GM23338 (cell line): ENCODE data around the gene ELL2. TPM values are rescaled to one million over a fixed set of nuclear protein-coding genes. Genes with fewer than 3 reads are reported as not detected.

Source experiments
- ATAC-seq: fragments of 200-7000 bp; cut with Tn5 transposase; 3 replicates; pipeline ENCODE4 v1.9.1; 2020
- DNase-seq: peaks from one replicate; pipeline ENCODE4 v3.0.0-alpha.2; 2015; ENCODE audit warnings: low spot score
- H2AFZ ChIP-seq: fragments of 200-600 bp; sonication (generic); 2 replicates; pipeline ENCODE4 v1.8.0; 2016; ENCODE audit warnings: antibody characterized with exemption, mild to moderate bottlenecking, moderate library complexity
- H3F3A ChIP-seq: fragments of 200-600 bp; sonication (generic); replicated peaks from 2 replicates; pipeline ENCODE4 v1.8.0; 2017; ENCODE audit warnings: antibody characterized with exemption, mixed run types, low read depth
- H3K27ac ChIP-seq: fragments of 200-600 bp; sonication (generic); 2 replicates; pipeline ENCODE4 v1.6.1; 2016; ENCODE audit warnings: low read depth
- H3K27me3 ChIP-seq: fragments of 200-600 bp; sonication (generic); 2 replicates; pipeline ENCODE4 v1.8.0; 2016; ENCODE audit warnings: mild to moderate bottlenecking, mixed run types, moderate library complexity; ENCODE audit not compliant: insufficient read depth
- H3K36me3 ChIP-seq: fragments of 200-600 bp; sonication (generic); 2 replicates; pipeline ENCODE4 v1.8.0; 2016; ENCODE audit warnings: mild to moderate bottlenecking; ENCODE audit not compliant: insufficient read depth
- H3K4me1 ChIP-seq: fragments of 200-600 bp; sonication (generic); 2 replicates; pipeline ENCODE4 v1.8.0; 2016; ENCODE audit warnings: mild to moderate bottlenecking, moderate library complexity; ENCODE audit not compliant: insufficient read depth
- H3K4me2 ChIP-seq: fragments of 200-600 bp; sonication (generic); 2 replicates; pipeline ENCODE4 v1.7.1; 2017; ENCODE audit warnings: mixed run types
- H3K4me3 ChIP-seq: fragments of 200-600 bp; sonication (generic); 2 replicates; pipeline ENCODE4 v1.6.1; 2016; ENCODE audit warnings: mixed run types
- H3K79me2 ChIP-seq: fragments of 200-600 bp; sonication (generic); replicated peaks from 2 replicates; pipeline ENCODE4 v1.8.0; 2017; ENCODE audit warnings: mild to moderate bottlenecking; ENCODE audit not compliant: insufficient read depth
- H3K9me2 ChIP-seq: fragments of 200-600 bp; sonication (generic); 2 replicates; pipeline ENCODE4 v1.8.0; 2017; ENCODE audit not compliant: insufficient read depth
- H4K20me1 ChIP-seq: fragments of 200-600 bp; sonication (generic); replicated peaks from 2 replicates; pipeline ENCODE4 v1.8.0; 2017; ENCODE audit warnings: mild to moderate bottlenecking; ENCODE audit not compliant: insufficient read depth
- H3K27ac Mint-ChIP-seq: 2 replicates; pipeline ENCODE4 v1.8.0; 2020; ENCODE audit warnings: inconsistent platforms, mild to moderate bottlenecking, moderate library complexity, mixed read lengths
- H3K27me3 Mint-ChIP-seq: 3 replicates; pipeline ENCODE4 v1.8.0; 2022; ENCODE audit warnings: low read depth, mild to moderate bottlenecking, moderate library complexity, mixed read lengths, inconsistent platforms; ENCODE audit not compliant: insufficient read depth, poor library complexity
- H3K36me3 Mint-ChIP-seq: 3 replicates; pipeline ENCODE4 v1.8.0; 2021; ENCODE audit warnings: low read depth, mild to moderate bottlenecking, inconsistent platforms, moderate library complexity, mixed read lengths
- H3K4me1 Mint-ChIP-seq: 3 replicates; pipeline ENCODE4 v1.8.0; 2020; ENCODE audit warnings: mild to moderate bottlenecking, inconsistent platforms, mixed read lengths
- H3K4me3 Mint-ChIP-seq: 3 replicates; pipeline ENCODE4 v1.8.0; 2021; ENCODE audit warnings: moderate library complexity, mild to moderate bottlenecking, inconsistent platforms, mixed read lengths
- H3K9me3 Mint-ChIP-seq: 3 replicates; pipeline ENCODE4 v1.8.0; 2020; ENCODE audit warnings: moderate library complexity, mild to moderate bottlenecking, inconsistent platforms, mixed read lengths
- CREB1 ChIP-seq: fragments of 250-450 bp; sonication (Bioruptor Pico); IDR thresholded peaks from 2 replicates; pipeline ENCODE4 v1.5.0; 2020; ENCODE audit warnings: low read depth, mild to moderate bottlenecking, moderate library complexity
- CTCF ChIP-seq, 2 experiments: fragments of 200-600 bp in 1 of 2; sonication (generic) in 1 of 2; conservative IDR thresholded peaks; 2 replicates each; pipeline versions ENCODE4 v1.5.1 to v1.6.1; 2016 to 2017; ENCODE audit warnings: antibody characterized with exemption in 2 of 2, low read depth in 2 of 2, mild to moderate bottlenecking in 2 of 2, moderate library complexity in 1 of 2
- EZH2 ChIP-seq: fragments of 200-600 bp; sonication (generic); IDR thresholded peaks from one replicate; pipeline ENCODE4 v1.8.0; 2017; ENCODE audit warnings: antibody characterized with exemption, mild to moderate bottlenecking, low read depth; ENCODE audit not compliant: unreplicated experiment
- EZH2phosphoT487 ChIP-seq: fragments of 200-600 bp; sonication (generic); IDR thresholded peaks from one replicate; pipeline ENCODE4 v1.8.1; 2018; ENCODE audit warnings: antibody characterized with exemption; ENCODE audit not compliant: unreplicated experiment
- JUNB ChIP-seq: IDR thresholded peaks from one replicate; pipeline ENCODE4 v1.6.1; 2016; ENCODE audit warnings: antibody characterized with exemption; ENCODE audit not compliant: unreplicated experiment
- NANOG ChIP-seq: IDR thresholded peaks from 2 replicates; pipeline ENCODE4 v1.6.1; 2016; ENCODE audit warnings: antibody characterized with exemption, borderline replicate concordance
- POLR2AphosphoS5 ChIP-seq: IDR thresholded peaks from 2 replicates; pipeline ENCODE4 v1.6.1; 2016; ENCODE audit warnings: antibody characterized with exemption, low read depth
- REST ChIP-seq: IDR thresholded peaks from one replicate; pipeline ENCODE4 v1.6.1; 2018; ENCODE audit warnings: antibody characterized with exemption; ENCODE audit not compliant: unreplicated experiment
- STAT1 ChIP-seq: IDR thresholded peaks from one replicate; pipeline ENCODE4 v1.6.1; 2016; ENCODE audit warnings: antibody characterized with exemption; ENCODE audit not compliant: unreplicated experiment
- ZNF331 ChIP-seq: fragments of 250-450 bp; sonication (Bioruptor Pico); IDR thresholded peaks from 2 replicates; pipeline ENCODE4 v1.5.0; 2020; ENCODE audit warnings: low read depth, mild to moderate bottlenecking, moderate library complexity
- polyA plus RNA-seq: library from polyadenylated mRNA; unstranded; fragments of >200 nt; fragmentation: Nextera tagmentation; extraction: Ambion mirVana; gene quantifications from 2 replicates; pipeline ENCODE4 v1.2.1, GENCODE V29; 2016
- total RNA-seq: library from RNA; depleted of rRNA; stranded (reverse); fragments of >200 nt; shearing (Covaris generic); gene quantifications from 2 replicates; pipeline ENCODE4 v1.2.3, GENCODE V29; 2014

ELL2 gene
- total and polyA plus RNA-seq, 2 experiments from 2014 or later: 7.4 to 32.6 TPM

- TF ChIP-seq STAT1 (no peak), CTCF (conservative IDR thresholded peaks at IDR 0.05; ENCODE audit: low read depth in 2 of 2) (no peak), EZH2 (no peak), POLR2AphosphoS5 (no peak), REST (no peak), JUNB (no peak)
Measured at GRCh38 chr5:95989283-95990048, 27.8 kb upstream of the ELL2 start (continued).

- no peak for DNase-seq
- Histone ChIP-seq H3K36me3 (no peaks in the 10 kb centered on the region), H3K79me2 (no peaks in the 10 kb centered on the region), H3K4me2 (no peak overlapping the region), H3K27ac (no peak overlapping the region), H3K9me2 (no peaks in the 10 kb centered on the region), H3K4me3 (no peak overlapping the region), H3K27me3 (no peaks in the 10 kb centered on the region), H2AFZ (no peak overlapping the region), H3F3A (no peaks in the 10 kb centered on the region), H4K20me1 (no peaks in the 10 kb centered on the region), H3K4me1 (no peaks in the 10 kb centered on the region)
- peaks cover 2% of the 10 kb centered on the region; the same call in 1 of the 3 replicates for H3K4me1 Mint-ChIP-seq
- no peak for ATAC-seq
- H3K27me3 Mint-ChIP-seq: no peaks in the 10 kb centered on the region
- H3K27ac Mint-ChIP-seq: no peak overlapping the region
- no peaks in the 10 kb centered on the region for H3K9me3 Mint-ChIP-seq
- no peaks in the 10 kb centered on the region for H3K36me3 Mint-ChIP-seq
- H3K4me3 Mint-ChIP-seq: no peak overlapping the region
- TF ChIP-seq ZNF331: no peak
- no peak for TF ChIP-seq NANOG
- no peak for TF ChIP-seq EZH2phosphoT487
- no peak for TF ChIP-seq STAT1
- no peak for TF ChIP-seq CREB1 (CRISPR knock-in tag)
- TF ChIP-seq JUNB: no peak
- TF ChIP-seq REST: no peak
Measured at GRCh38 chr5:95988877-95989276, 27.2 kb upstream of the ELL2 start.
